ENCODE measurements around the gene ANXA2. TPM values are rescaled to one million over a fixed set of nuclear protein-coding genes. Genes with fewer than 3 reads are reported as not detected.

ANXA2 gene
- total RNA-seq, 1 experiment from 2014 or later, result 1,903 TPM

DNA sequence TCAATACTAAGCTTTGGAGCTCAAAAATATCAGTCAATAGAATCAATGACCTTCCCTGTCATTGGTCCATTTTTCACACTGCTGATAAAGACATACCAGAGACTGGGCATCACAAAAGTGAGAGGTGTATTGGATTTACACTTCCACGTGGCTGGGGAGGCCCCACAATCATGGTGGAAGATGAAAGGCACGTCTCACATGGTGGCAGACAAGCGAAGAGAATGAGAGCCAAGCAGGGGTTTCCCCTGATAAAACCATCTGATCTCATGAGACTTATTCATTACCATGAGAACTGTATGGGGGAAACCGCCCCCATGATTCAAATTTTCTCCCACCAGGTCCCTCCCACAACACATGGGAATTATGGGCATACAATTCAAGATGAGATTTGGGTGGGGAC, 81.9 kb downstream of the ANXA2 start:
- no peak overlapping the region for H3K4me3 ChIP-seq (ENCODE audit: low read depth in 2 of 2, low read length in 2 of 2)
- CTCF ChIA-PET, result no interaction called here
- in situ Hi-C loops (cut with HindIII; ENCODE audit: low pct_unique_long_range_greater_than_20kb, low sequenced_read_pairs) (no loop called here), intact Hi-C loops (cut with micrococcal nuclease; ENCODE audit: unreplicated experiment) (no loop called here)
- POLR2A ChIA-PET, result no interaction called here
- BruUV-seq (replicated peaks), result no TSS peak
- H3K9me3 ChIP-seq (ENCODE audit: control insufficient read depth, insufficient read depth, low read depth, low read length), result no peaks in the 10 kb centered on the region
- ATAC-seq (no peak), DNase-seq (ENCODE audit: low read depth, low spot score) (no peak)
- H3K27ac ChIP-seq (ENCODE audit: low read length), result no peak overlapping the region
- TF ChIP-seq CTCF (IDR thresholded peaks at IDR 0.05), result no peak
- TF ChIP-seq, protein P1, sequence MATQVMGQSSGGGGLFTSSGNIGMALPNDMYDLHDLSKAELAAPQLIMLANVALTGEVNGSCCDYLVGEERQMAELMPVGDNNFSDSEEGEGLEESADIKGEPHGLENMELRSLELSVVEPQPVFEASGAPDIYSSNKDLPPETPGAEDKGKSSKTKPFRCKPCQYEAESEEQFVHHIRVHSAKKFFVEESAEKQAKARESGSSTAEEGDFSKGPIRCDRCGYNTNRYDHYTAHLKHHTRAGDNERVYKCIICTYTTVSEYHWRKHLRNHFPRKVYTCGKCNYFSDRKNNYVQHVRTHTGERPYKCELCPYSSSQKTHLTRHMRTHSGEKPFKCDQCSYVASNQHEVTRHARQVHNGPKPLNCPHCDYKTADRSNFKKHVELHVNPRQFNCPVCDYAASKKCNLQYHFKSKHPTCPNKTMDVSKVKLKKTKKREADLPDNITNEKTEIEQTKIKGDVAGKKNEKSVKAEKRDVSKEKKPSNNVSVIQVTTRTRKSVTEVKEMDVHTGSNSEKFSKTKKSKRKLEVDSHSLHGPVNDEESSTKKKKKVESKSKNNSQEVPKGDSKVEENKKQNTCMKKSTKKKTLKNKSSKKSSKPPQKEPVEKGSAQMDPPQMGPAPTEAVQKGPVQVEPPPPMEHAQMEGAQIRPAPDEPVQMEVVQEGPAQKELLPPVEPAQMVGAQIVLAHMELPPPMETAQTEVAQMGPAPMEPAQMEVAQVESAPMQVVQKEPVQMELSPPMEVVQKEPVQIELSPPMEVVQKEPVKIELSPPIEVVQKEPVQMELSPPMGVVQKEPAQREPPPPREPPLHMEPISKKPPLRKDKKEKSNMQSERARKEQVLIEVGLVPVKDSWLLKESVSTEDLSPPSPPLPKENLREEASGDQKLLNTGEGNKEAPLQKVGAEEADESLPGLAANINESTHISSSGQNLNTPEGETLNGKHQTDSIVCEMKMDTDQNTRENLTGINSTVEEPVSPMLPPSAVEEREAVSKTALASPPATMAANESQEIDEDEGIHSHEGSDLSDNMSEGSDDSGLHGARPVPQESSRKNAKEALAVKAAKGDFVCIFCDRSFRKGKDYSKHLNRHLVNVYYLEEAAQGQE (IDR thresholded peaks at IDR 0.05; ENCODE audit: insufficient read depth in 1 of 2, low read depth in 2 of 2, low read length in 1 of 2), result no peak
- no peak for TF ChIP-seq SIN3A (IDR thresholded peaks at IDR 0.05; ENCODE audit: borderline replicate concordance, insufficient read depth, low read depth, low read length)
- TF ChIP-seq TCF7L2 (IDR thresholded peaks at IDR 0.05; ENCODE audit: low read depth, low read length), result no peak
- TF ChIP-seq POLR2AphosphoS5 (IDR thresholded peaks at IDR 0.05; ENCODE audit: low read depth, low read length), result no peak
- no peaks in the 10 kb centered on the region for H3K27me3 ChIP-seq (ENCODE audit: control insufficient read depth, insufficient read depth, low read length)
- H3K36me3 ChIP-seq (ENCODE audit: control insufficient read depth, insufficient read depth, low read length), result no peaks in the 10 kb centered on the region
- H3K4me1 ChIP-seq (ENCODE audit: control insufficient read depth, insufficient read depth, low read length), result no peaks in the 10 kb centered on the region

- no TSS peak for BruUV-seq (replicated peaks)
- TF ChIP-seq SIN3A (IDR thresholded peaks at IDR 0.05; ENCODE audit: borderline replicate concordance, insufficient read depth, low read depth, low read length) (no peak), TCF7L2 (IDR thresholded peaks at IDR 0.05; ENCODE audit: low read depth, low read length) (no peak), CTCF (IDR thresholded peaks at IDR 0.05) (no peak)
- TF ChIP-seq, protein P1 (IDR thresholded peaks at IDR 0.05; ENCODE audit: insufficient read depth in 1 of 2, low read depth in 2 of 2, low read length in 1 of 2), result no peak
- Histone ChIP-seq H3K4me3 (ENCODE audit: low read depth in 2 of 2, low read length in 2 of 2) (no peak overlapping the region), H3K9me3 (ENCODE audit: control insufficient read depth, insufficient read depth, low read depth, low read length) (no peaks in the 10 kb centered on the region), H3K4me1 (ENCODE audit: control insufficient read depth, insufficient read depth, low read length) (no peaks in the 10 kb centered on the region), H3K36me3 (ENCODE audit: control insufficient read depth, insufficient read depth, low read length) (no peaks in the 10 kb centered on the region), H3K27me3 (ENCODE audit: control insufficient read depth, insufficient read depth, low read length) (no peaks in the 10 kb centered on the region; the same call in 1 of the 2 replicates), H3K27ac (ENCODE audit: low read length) (no peak overlapping the region)
- ChIA-PET CTCF (no interaction called here), POLR2A (no interaction called here)
- DNase-seq (ENCODE audit: low read depth, low spot score) (no peak), ATAC-seq (no peak)
- in situ Hi-C loops (cut with HindIII; ENCODE audit: low pct_unique_long_range_greater_than_20kb, low sequenced_read_pairs), result no loop called here
- intact Hi-C loops (cut with micrococcal nuclease; ENCODE audit: unreplicated experiment), result no loop called here
Measured at GRCh38 chr15:60313906-60314305, 83.9 kb downstream of the ANXA2 start.

Data from Panc1 (cell line).